Epithelial cell of esophagus (primary cell): Measurements from ENCODE around the gene YTHDC2.

Experiments used
- DNase-seq: peaks from one replicate; pipeline ENCODE4 v3.0.0; 2010; ENCODE audit warnings: low read depth
- H3K4me3 ChIP-seq: 2 replicates; pipeline ENCODE4 v1.5.1; 2011; ENCODE audit warnings: mild to moderate bottlenecking, low read length, control low read depth
- CTCF ChIP-seq: IDR thresholded peaks from 2 replicates; pipeline ENCODE4 v1.5.1; 2011; ENCODE audit warnings: low read depth, mild to moderate bottlenecking, low read length, control low read depth, inconsistent platforms; ENCODE audit not compliant: insufficient read depth; ENCODE audit errors: missing control alignments

YTHDC2 gene

GRCh38 chr5:113562828-113563400 is 49.4 kb downstream of the YTHDC2 start:
- no peak for TF ChIP-seq CTCF
- no peak for DNase-seq
- H3K4me3 ChIP-seq: no peak overlapping the region

- no peak for DNase-seq
- TF ChIP-seq CTCF: no peak
These were observed 55.9 kb downstream of the YTHDC2 start for GRCh38 chr5:113569396-113569795.

GRCh38 chr5:113572716-113573115 is 59.2 kb downstream of the YTHDC2 start:
- H3K4me3 ChIP-seq: no peak overlapping the region
- TF ChIP-seq CTCF: no peak
- no peak for DNase-seq

More at GRCh38 chr5:113569396-113569795, 55.9 kb downstream of the YTHDC2 start:
- no peak overlapping the region for H3K4me3 ChIP-seq

GRCh38 chr5:113574417-113574816 is 60.9 kb downstream of the YTHDC2 start:
- peak; percentile 63 for DNase-seq
- no peak overlapping the region for H3K4me3 ChIP-seq
- TF ChIP-seq CTCF: no peak

GRCh38 chr5:113575074-113575473 is 61.6 kb downstream of the YTHDC2 start:
- no peak for TF ChIP-seq CTCF
- no peak for DNase-seq
- no peak overlapping the region for H3K4me3 ChIP-seq

- TF ChIP-seq CTCF: no peak
- no peak overlapping the region for H3K4me3 ChIP-seq
- DNase-seq: peak; percentile 43
These were observed 64.6 kb downstream of the YTHDC2 start for GRCh38 chr5:113578091-113578490.

- no peak for DNase-seq
- TF ChIP-seq CTCF: no peak
- no peak overlapping the region for H3K4me3 ChIP-seq
These were observed 67.9 kb downstream of the YTHDC2 start for GRCh38 chr5:113581388-113581787.
